IMR-90 (cell line): ENCODE measurements around the gene FAM174C. TPM values are rescaled to one million over a fixed set of nuclear protein-coding genes. Genes with fewer than 3 reads are reported as not detected.
A peak's percentile ranks its signal among the peaks of the same experiment; 100 is the strongest.

Experiments used
- ATAC-seq: fragments of 200-7000 bp; cut with Tn5 transposase; 2 replicates; pipeline ENCODE4 v1.9.1; 2020; ENCODE audit warnings: low read depth, mild to moderate bottlenecking, moderate library complexity
- BruUV-seq: library from RNA; stranded (reverse); fragments of 400-500 nt; replicated peaks from 2 replicates; lab custom pipeline; 2021; lab: Mats Ljungman, UMichigan
- CTCF ChIA-PET: fragments of 300-600 bp; formaldehyde crosslinking; extraction: SDS; loops from one replicate; lab custom pipeline; 2021; ENCODE audit warnings: antibody characterized with exemption; lab: Yijun Ruan, JAX
- POLR2A ChIA-PET: fragments of 300-600 bp; sonication (Branson Sonifier 250); formaldehyde crosslinking; loops from one replicate; lab custom pipeline; 2022; ENCODE audit warnings: antibody characterized with exemption; ENCODE audit not compliant: unreplicated experiment; lab: Charles Lee
- DNase-seq: peaks from one replicate; pipeline ENCODE4 v3.0.0; 2013
- H2AFZ ChIP-seq: replicated peaks from 2 replicates; pipeline ENCODE3; 2013; ENCODE audit warnings: low read length, mild to moderate bottlenecking; ENCODE audit not compliant: poor library complexity
- H2AK5ac ChIP-seq: 2 replicates; pipeline ENCODE4 v1.6.1; 2013; ENCODE audit warnings: low read depth, low read length, inconsistent platforms
- H2AK9ac ChIP-seq: replicated peaks from 2 replicates; pipeline ENCODE3; 2013; ENCODE audit warnings: mild to moderate bottlenecking, low read depth, low read length, moderate library complexity; ENCODE audit not compliant: poor library complexity
- H2BK120ac ChIP-seq: 2 replicates; pipeline ENCODE4 v1.6.1; 2013; ENCODE audit warnings: low read depth, low read length, inconsistent platforms
- H2BK15ac ChIP-seq: 3 replicates; pipeline ENCODE4 v1.6.1; 2013; ENCODE audit warnings: low read depth, low read length, inconsistent platforms
- H2BK20ac ChIP-seq: 2 replicates; pipeline ENCODE4 v1.6.1; 2013; ENCODE audit warnings: low read depth, mild to moderate bottlenecking, inconsistent platforms, low read length, moderate library complexity
- H2BK5ac ChIP-seq: 2 replicates; pipeline ENCODE4 v1.6.1; 2013; ENCODE audit warnings: mild to moderate bottlenecking, low read depth, low read length, inconsistent platforms; ENCODE audit not compliant: poor library complexity, severe bottlenecking
- H3K14ac ChIP-seq: replicated peaks from 2 replicates; pipeline ENCODE4 v1.6.1; 2013; ENCODE audit warnings: low read depth, low read length, inconsistent platforms
- H3K18ac ChIP-seq: 2 replicates; pipeline ENCODE4 v1.6.1; 2013; ENCODE audit warnings: low read depth, low read length, control low read depth
- H3K23ac ChIP-seq: 2 replicates; pipeline ENCODE4 v1.6.1; 2013; ENCODE audit warnings: low read depth, low read length, inconsistent platforms
- H3K27ac ChIP-seq: 2 replicates; pipeline ENCODE4 v1.5.1; 2013; ENCODE audit warnings: mild to moderate bottlenecking, control low read depth, low read length; ENCODE audit not compliant: insufficient read depth
- H3K27me3 ChIP-seq: 2 replicates; pipeline ENCODE4 v1.6.1; 2013; ENCODE audit warnings: low read length; ENCODE audit not compliant: control insufficient read depth, insufficient read depth
- H3K36me3 ChIP-seq: 2 replicates; pipeline ENCODE4 v1.6.1; 2013; ENCODE audit warnings: low read length, mixed read lengths; ENCODE audit not compliant: control insufficient read depth, insufficient read depth
- H3K4ac ChIP-seq: 2 replicates; pipeline ENCODE4 v1.6.1; 2013; ENCODE audit warnings: low read depth, low read length, inconsistent platforms
- H3K4me1 ChIP-seq: 2 replicates; pipeline ENCODE4 v1.6.1; 2013; ENCODE audit warnings: low read length, mixed read lengths; ENCODE audit not compliant: control insufficient read depth, insufficient read depth
- H3K4me2 ChIP-seq: 2 replicates; pipeline ENCODE4 v1.6.1; 2013; ENCODE audit warnings: low read depth, mild to moderate bottlenecking, control low read depth, low read length, moderate library complexity
- H3K4me3 ChIP-seq: 2 replicates; pipeline ENCODE4 v1.5.1; 2013; ENCODE audit warnings: low read depth, mild to moderate bottlenecking, control low read depth, low read length, moderate library complexity; ENCODE audit not compliant: insufficient read depth
- H3K56ac ChIP-seq: 2 replicates; pipeline ENCODE4 v1.6.1; 2013; ENCODE audit warnings: low read length, inconsistent platforms; ENCODE audit not compliant: insufficient read depth; ENCODE audit errors: extremely low read depth
- H3K79me1 ChIP-seq, 2 experiments: 2 replicates each; pipeline ENCODE4 v1.6.1; 2013; ENCODE audit warnings: low read length in 2 of 2, inconsistent platforms in 1 of 2, low read depth in 1 of 2
- H3K9ac ChIP-seq: 2 replicates; pipeline ENCODE4 v1.6.1; 2013; ENCODE audit warnings: low read depth, low read length, control low read depth
- H3K9me1 ChIP-seq: 2 replicates; pipeline ENCODE4 v1.6.1; 2013; ENCODE audit warnings: low read length, inconsistent platforms; ENCODE audit not compliant: insufficient read depth
- H3K9me3 ChIP-seq: 2 replicates; pipeline ENCODE4 v1.6.1; 2013; ENCODE audit warnings: low read length; ENCODE audit not compliant: control insufficient read depth, insufficient read depth
- H4K20me1 ChIP-seq: 2 replicates; pipeline ENCODE4 v1.6.1; 2013; ENCODE audit warnings: low read length, inconsistent platforms; ENCODE audit not compliant: insufficient read depth
- H4K5ac ChIP-seq: 2 replicates; pipeline ENCODE4 v1.6.1; 2013; ENCODE audit warnings: mild to moderate bottlenecking, low read depth, low read length, control low read depth
- H4K8ac ChIP-seq, 2 experiments: 2 replicates each; pipeline ENCODE4 v1.6.1; 2013; ENCODE audit warnings: low read depth in 2 of 2, low read length in 2 of 2, control low read depth in 1 of 2, inconsistent platforms in 1 of 2
- H4K91ac ChIP-seq: 2 replicates; pipeline ENCODE4 v1.6.1; 2013; ENCODE audit warnings: low read depth, low read length, inconsistent platforms; ENCODE audit not compliant: insufficient read depth
- CEBPB ChIP-seq: IDR thresholded peaks from 2 replicates; pipeline ENCODE4 v1.6.1; 2012; ENCODE audit warnings: low read depth, low read length, improper control_type of control experiment
- CHD1 ChIP-seq: IDR thresholded peaks from 2 replicates; pipeline ENCODE4 v1.6.1; 2012; ENCODE audit warnings: low read depth, low read length, improper control_type of control experiment
- FOS ChIP-seq: fragments of 150-350 bp; IDR thresholded peaks from 2 replicates; pipeline ENCODE4 v1.6.1; 2016; ENCODE audit warnings: low read depth, low read length
- MAFK ChIP-seq: IDR thresholded peaks from 2 replicates; pipeline ENCODE4 v1.6.1; 2012; ENCODE audit warnings: low read depth, low read length, improper control_type of control experiment
- MAZ ChIP-seq: IDR thresholded peaks from 2 replicates; pipeline ENCODE4 v1.6.1; 2012; ENCODE audit warnings: low read depth, mild to moderate bottlenecking, low read length, improper control_type of control experiment, moderate library complexity, borderline replicate concordance
- MXI1 ChIP-seq: IDR thresholded peaks from 2 replicates; pipeline ENCODE4 v1.6.1; 2012; ENCODE audit warnings: low read depth, mild to moderate bottlenecking, low read length, moderate library complexity, borderline replicate concordance
- NFE2L2 ChIP-seq: fragments of 150-350 bp; IDR thresholded peaks from 2 replicates; pipeline ENCODE4 v1.6.1; 2016; ENCODE audit warnings: low read depth, mild to moderate bottlenecking, low read length
- RAD21 ChIP-seq: IDR thresholded peaks from 2 replicates; pipeline ENCODE4 v1.6.1; 2012; ENCODE audit warnings: low read length, improper control_type of control experiment
- WGBS, 2 experiments: methylation state at CpG; one replicate each; pipeline versions ENCODE4 v1.1.5 to v1.1.7; 2013; ENCODE audit warnings: missing lambda C conversion rate in 2 of 2; ENCODE audit not compliant: insufficient read length in 1 of 2; ENCODE audit errors: extremely low coverage in 2 of 2; 5-methylcytosine and 5-hydroxymethylcytosine counted together
- dilution Hi-C: fragments of 300-500 bp; cut with HindIII; formaldehyde crosslinking; loops from one replicate; pipeline ENCODE4 v1.14.3; 2018; ENCODE audit warnings: low sequenced_read_pairs; ENCODE audit not compliant: unreplicated experiment
- in situ Hi-C: fragments of 300-500 bp; cut with MboI; formaldehyde crosslinking; loops from 3 replicates; pipeline ENCODE4 v1.14.3; 2019; ENCODE audit warnings: low sequenced_read_pairs, inconsistent platforms, mixed read lengths
- intact Hi-C: fragments of 100-400 bp; cut with micrococcal nuclease; formaldehyde crosslinking; loops from 2 replicates; pipeline ENCODE4 v1.10.0; 2022
- polyA plus RNA-seq, 3 experiments: library from polyadenylated mRNA; depleted of rRNA; stranded (reverse); fragments of >200 nt; gene quantifications; 2 replicates each; pipeline ENCODE4 v1.2.3, GENCODE V29; 2012; ENCODE audit warnings: low replicate concordance in 1 of 3
- total RNA-seq: library from RNA; depleted of rRNA; stranded (reverse); fragments of >200 nt; gene quantifications from 2 replicates; pipeline ENCODE4 v1.2.3, GENCODE V29; 2012
- TF ChIP-seq, protein P1 (sequence below): fragments of 150-350 bp; IDR thresholded peaks from 2 replicates; pipeline ENCODE4 v1.6.1; 2016; ENCODE audit warnings: low read depth, mild to moderate bottlenecking, low read length, moderate library complexity, borderline replicate concordance

The FAM174C gene
- total and polyA plus RNA-seq, 2 of the 4 experiments (the other 2 are of a cell fraction), result 7.5 to 61.8 TPM

DNA sequence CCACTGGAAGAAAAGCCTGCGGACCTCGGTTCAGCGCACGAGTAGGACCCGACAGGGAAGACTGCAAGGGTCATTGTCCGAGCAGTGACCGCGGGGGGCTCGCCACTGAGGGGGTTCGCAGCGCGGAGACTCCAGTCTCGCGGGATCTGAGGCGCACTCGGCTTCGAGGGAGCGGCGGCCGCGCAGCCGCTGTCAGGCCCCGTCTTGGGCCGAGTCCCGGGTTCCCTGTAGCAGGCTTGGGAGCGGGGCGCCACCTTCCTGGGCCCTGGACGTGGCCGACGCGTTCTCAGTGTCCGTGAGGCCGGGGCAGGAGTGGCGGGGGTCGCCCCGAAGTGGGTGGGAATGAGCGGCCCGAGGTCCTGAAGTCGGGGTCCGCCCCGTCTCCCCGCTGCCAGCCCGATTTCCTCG lies 474 bp upstream of the FAM174C start:
- Histone ChIP-seq H2AFZ (peak overlapping the region; percentile 96), H3K9me3 (no peaks in the 10 kb centered on the region), H2BK20ac (no peak overlapping the region), H2AK9ac (peak overlapping the region; percentile 33), H3K4me3 (peak overlapping the region; percentile 31), H4K8ac (peak overlapping the region in 1 of 2 experiments; percentile 30; a peak in 2 of 4 replicates), H3K79me1 (peaks cover 22 to 67% of the 10 kb centered on the region in 2 experiments; a peak in 3 of 4 replicates), H3K27me3 (no peaks in the 10 kb centered on the region), H3K4ac (peak overlapping the region; percentile 34), H3K18ac (no peak overlapping the region), H2AK5ac (0 out of 2 replicates have a peak overlapping the region, but pooled peaks have one; percentile 58), H3K4me1 (peaks cover 25% of the 10 kb centered on the region), H3K14ac (no peak overlapping the region), H2BK120ac (no peak overlapping the region), H3K36me3 (peaks cover 52% of the 10 kb centered on the region), H3K23ac (peak overlapping the region; percentile 42; the same call in 1 of the 2 replicates), H3K27ac (peak overlapping the region; percentile 75), H2BK15ac (no peak overlapping the region), H3K56ac (no peak overlapping the region; the same call in 1 of the 2 replicates), H4K20me1 (peaks cover 65% of the 10 kb centered on the region), H4K5ac (peak overlapping the region; percentile 33), H3K9me1 (no peaks in the 10 kb centered on the region; the same call in 1 of the 2 replicates), H3K9ac (peak overlapping the region; percentile 58), H2BK5ac (peak overlapping the region; percentile 67), H3K4me2 (peak overlapping the region; percentile 35), H4K91ac (no peak overlapping the region)
- ATAC-seq (peak; percentile 1), DNase-seq (no peak)
- dilution Hi-C loops, result no loop called here
- CTCF ChIA-PET, result interaction anchor here (1.0 kb wide), 1 partner anchor 161 kb away, joined by 3 read pairs; no protein-coding TSS in a partner anchor
- TF ChIP-seq NFE2L2 (no peak), FOS (no peak), RAD21 (no peak), MXI1 (no peak), MAFK (no peak), CEBPB (no peak), CHD1 (no peak), MAZ (no peak)
- TF ChIP-seq, protein P1, sequence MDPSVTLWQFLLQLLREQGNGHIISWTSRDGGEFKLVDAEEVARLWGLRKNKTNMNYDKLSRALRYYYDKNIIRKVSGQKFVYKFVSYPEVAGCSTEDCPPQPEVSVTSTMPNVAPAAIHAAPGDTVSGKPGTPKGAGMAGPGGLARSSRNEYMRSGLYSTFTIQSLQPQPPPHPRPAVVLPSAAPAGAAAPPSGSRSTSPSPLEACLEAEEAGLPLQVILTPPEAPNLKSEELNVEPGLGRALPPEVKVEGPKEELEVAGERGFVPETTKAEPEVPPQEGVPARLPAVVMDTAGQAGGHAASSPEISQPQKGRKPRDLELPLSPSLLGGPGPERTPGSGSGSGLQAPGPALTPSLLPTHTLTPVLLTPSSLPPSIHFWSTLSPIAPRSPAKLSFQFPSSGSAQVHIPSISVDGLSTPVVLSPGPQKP, result no peak
- BruUV-seq, result no TSS peak
- 19% methylated on average over 39 of the region's 44 CpGs; no CpG with 5 or more reads in 1 of the 2 experiments for WGBS, 2 experiments
- POLR2A ChIA-PET, result interaction anchor here (1.0 kb wide), 2 partner anchors 8 to 9 kb away, joined by 5 to 6 read pairs; no protein-coding TSS in a partner anchor
- intact Hi-C loops, result loop anchor here (5.0 kb wide), 2 partner anchors 87 to 132 kb away; partner anchors contain the start of gene DAZAP1
- in situ Hi-C loops, result no loop called here
